Caco-2 (cell line): Measurements from ENCODE around the gene TRAK2. TPM values are rescaled to one million over a fixed set of nuclear protein-coding genes. Genes with fewer than 3 reads are reported as not detected.

Experiments used
- Bru-seq: library from RNA; stranded (reverse); fragments of 400-500 nt; gene quantifications from one replicate; lab custom pipeline; 2021; lab: Mats Ljungman, UMichigan
- BruChase-seq, 2 experiments: library from RNA; stranded (reverse); fragments of 400-500 nt; gene quantifications; one replicate each; lab custom pipeline; 2021; lab: Mats Ljungman, UMichigan
- BruUV-seq: library from RNA; stranded (reverse); fragments of 400-500 nt; replicated peaks from 2 replicates; lab custom pipeline; 2021; lab: Mats Ljungman, UMichigan
- CTCF ChIA-PET: fragments of 300-600 bp; sonication (Branson Sonifier 250); formaldehyde crosslinking; loops from one replicate; lab custom pipeline; 2022; ENCODE audit warnings: antibody characterized with exemption; lab: Charles Lee
- POLR2A ChIA-PET: fragments of 300-600 bp; sonication (Branson Sonifier 250); formaldehyde crosslinking; loops from one replicate; lab custom pipeline; 2022; ENCODE audit warnings: antibody characterized with exemption; lab: Charles Lee
- DNase-seq, 2 experiments: peaks; one replicate each; pipeline versions ENCODE4 v3.0.0 to v3.0.0-alpha.2; 2020 to 2022
- H3K27me3 ChIP-seq: replicated peaks from 2 replicates; pipeline ENCODE4 v1.6.0; 2011; ENCODE audit warnings: low read length; ENCODE audit not compliant: control insufficient read depth, insufficient read depth
- H3K36me3 ChIP-seq: 2 replicates; pipeline ENCODE4 v1.5.1; 2011; ENCODE audit warnings: low read length; ENCODE audit not compliant: control insufficient read depth, insufficient read depth
- H3K4me1 ChIP-seq: fragments of 250-450 bp; sonication (Bioruptor Pico); 2 replicates; pipeline ENCODE4 v1.5.1; 2020; ENCODE audit warnings: mild to moderate bottlenecking
- H3K4me3 ChIP-seq: 2 replicates; pipeline ENCODE4 v1.5.1; 2011; ENCODE audit warnings: low read depth, mild to moderate bottlenecking, control low read depth, low read length
- H3K9me3 ChIP-seq: fragments of 250-450 bp; sonication (Bioruptor Pico); 2 replicates; pipeline ENCODE4 v1.5.1; 2020; ENCODE audit warnings: mild to moderate bottlenecking, moderate library complexity
- H3K27ac Mint-ChIP-seq: one replicate; pipeline ENCODE4 v1.8.0; 2022; ENCODE audit warnings: mixed read lengths; ENCODE audit not compliant: unreplicated experiment
- H3K27me3 Mint-ChIP-seq: one replicate; pipeline ENCODE4 v1.8.0; 2022; ENCODE audit warnings: mixed read lengths; ENCODE audit not compliant: insufficient read depth, unreplicated experiment
- H3K36me3 Mint-ChIP-seq: one replicate; pipeline ENCODE4 v1.8.0; 2022; ENCODE audit warnings: mild to moderate bottlenecking, mixed read lengths; ENCODE audit not compliant: insufficient read depth, unreplicated experiment
- H3K4me1 Mint-ChIP-seq: one replicate; pipeline ENCODE4 v1.8.0; 2022; ENCODE audit warnings: low read depth, mixed read lengths; ENCODE audit not compliant: unreplicated experiment
- H3K4me3 Mint-ChIP-seq: one replicate; pipeline ENCODE4 v1.8.0; 2022; ENCODE audit warnings: mild to moderate bottlenecking, moderate library complexity, mixed read lengths; ENCODE audit not compliant: unreplicated experiment
- H3K9me3 Mint-ChIP-seq: one replicate; pipeline ENCODE4 v1.8.0; 2022; ENCODE audit warnings: mixed read lengths; ENCODE audit not compliant: unreplicated experiment
- intact Hi-C: fragments of 100-400 bp; cut with micrococcal nuclease; formaldehyde crosslinking; loops from one replicate; pipeline ENCODE4 v1.10.0; 2022; ENCODE audit not compliant: unreplicated experiment
- long read RNA-seq: library from polyadenylated mRNA; stranded (forward); transcript quantifications from one replicate; pipeline ENCODE4 v2.0.0, GENCODE V29; 2022
- total RNA-seq: library from RNA; stranded (reverse); gene quantifications from 2 replicates; pipeline ENCODE4 v1.2.3, GENCODE V29; 2022
- TF ChIP-seq, protein P1 (sequence below), 2 experiments: fragments of 200-600 bp in 1 of 2; IDR thresholded peaks; 1 replicate in 1 of 2; 2 replicates in 1 of 2; pipeline versions ENCODE4 v1.5.1 to v1.8.0; 2011 to 2022; ENCODE audit warnings: antibody characterized with exemption in 1 of 2, control low read depth in 1 of 2, inconsistent platforms in 1 of 2, low read depth in 1 of 2, low read length in 1 of 2, mild to moderate bottlenecking in 1 of 2, moderate library complexity in 1 of 2; ENCODE audit not compliant: insufficient read depth in 1 of 2, severe bottlenecking in 1 of 2, unreplicated experiment in 1 of 2

TRAK2 gene, protein sequence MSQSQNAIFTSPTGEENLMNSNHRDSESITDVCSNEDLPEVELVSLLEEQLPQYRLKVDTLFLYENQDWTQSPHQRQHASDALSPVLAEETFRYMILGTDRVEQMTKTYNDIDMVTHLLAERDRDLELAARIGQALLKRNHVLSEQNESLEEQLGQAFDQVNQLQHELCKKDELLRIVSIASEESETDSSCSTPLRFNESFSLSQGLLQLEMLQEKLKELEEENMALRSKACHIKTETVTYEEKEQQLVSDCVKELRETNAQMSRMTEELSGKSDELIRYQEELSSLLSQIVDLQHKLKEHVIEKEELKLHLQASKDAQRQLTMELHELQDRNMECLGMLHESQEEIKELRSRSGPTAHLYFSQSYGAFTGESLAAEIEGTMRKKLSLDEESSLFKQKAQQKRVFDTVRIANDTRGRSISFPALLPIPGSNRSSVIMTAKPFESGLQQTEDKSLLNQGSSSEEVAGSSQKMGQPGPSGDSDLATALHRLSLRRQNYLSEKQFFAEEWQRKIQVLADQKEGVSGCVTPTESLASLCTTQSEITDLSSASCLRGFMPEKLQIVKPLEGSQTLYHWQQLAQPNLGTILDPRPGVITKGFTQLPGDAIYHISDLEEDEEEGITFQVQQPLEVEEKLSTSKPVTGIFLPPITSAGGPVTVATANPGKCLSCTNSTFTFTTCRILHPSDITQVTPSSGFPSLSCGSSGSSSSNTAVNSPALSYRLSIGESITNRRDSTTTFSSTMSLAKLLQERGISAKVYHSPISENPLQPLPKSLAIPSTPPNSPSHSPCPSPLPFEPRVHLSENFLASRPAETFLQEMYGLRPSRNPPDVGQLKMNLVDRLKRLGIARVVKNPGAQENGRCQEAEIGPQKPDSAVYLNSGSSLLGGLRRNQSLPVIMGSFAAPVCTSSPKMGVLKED
- 21.9 and 23.2 TPM in 2 replicates for total RNA-seq
- percentile 76 among the genes with signal in this experiment for Bru-seq, nascent RNA
- BruChase-seq, experiment 1, labeled RNA remaining after a 2-hour chase, result percentile 77 among the genes with signal in this experiment
- percentile 81 among the genes with signal in this experiment for BruChase-seq, experiment 2, labeled RNA remaining after a 6-hour chase
- long read RNA-seq, full-length matches to known transcripts, result 7 of 17 reads
- long read RNA-seq, partial matches to known transcripts, result 2 of 17 reads
- long read RNA-seq, other reads (novel, unspliced or antisense), result 8 of 17 reads

DNA sequence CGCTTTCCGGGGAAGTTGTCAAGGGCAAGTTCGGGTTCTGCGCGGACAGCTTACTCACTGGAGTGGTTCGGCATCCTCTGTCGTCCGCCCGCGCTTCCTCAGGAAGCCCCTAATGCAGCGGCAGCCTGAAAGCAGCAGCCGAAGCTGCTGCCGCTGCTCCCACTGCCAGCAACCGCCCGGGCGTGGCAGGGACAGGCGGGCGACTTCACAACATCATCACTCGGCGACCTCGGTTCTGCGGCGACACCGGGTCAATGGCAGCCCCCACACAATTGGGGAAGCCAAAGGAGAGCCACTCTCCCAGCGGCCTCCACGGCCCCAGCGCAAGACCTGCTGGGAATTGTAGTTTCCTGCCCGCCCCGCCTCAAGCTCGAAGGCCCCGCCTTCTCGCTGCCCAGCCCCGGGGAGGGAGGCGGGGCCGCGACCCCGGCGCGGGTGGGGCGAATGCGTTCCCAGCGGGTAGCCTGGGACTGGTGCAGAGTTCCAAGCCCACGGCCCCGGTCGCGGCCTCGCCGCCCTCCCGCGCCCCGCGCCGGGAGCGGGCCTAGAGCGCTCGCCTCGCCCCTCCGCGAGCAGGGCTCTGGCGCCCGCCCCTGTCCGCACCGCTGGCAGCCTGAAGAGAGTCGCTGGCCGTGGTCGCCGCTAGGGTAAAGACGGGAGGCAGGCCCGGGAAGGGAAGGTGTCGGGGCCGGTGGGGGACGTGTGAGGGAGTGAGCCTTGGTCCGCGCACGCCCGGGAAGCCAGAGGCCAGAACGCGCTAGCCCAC is at the start of gene TRAK2, which contains the start of gene STRADB:
TSS of gene TRAK2 (minus strand) at position 167 of the 766 bp plus-strand sequence. CDS start 30,951 bp downstream, outside the sequence.
TSS of gene STRADB (plus strand) at position 449 of the 766 bp plus-strand sequence. CDS start 3,101 bp downstream, outside the sequence.
- intact Hi-C loops, result loop anchor here (1.0 to 5.0 kb wide), 4 partner anchors 11 to 334 kb away; partner anchors contain the start of genes CFLAR and TMEM237
- no peaks in the 10 kb centered on the region for H3K27me3 Mint-ChIP-seq
- Histone ChIP-seq H3K4me3 (peak within 1 kb of the TSS; percentile 86), H3K27me3 (no peaks in the 10 kb centered on the region), H3K9me3 (no peaks in the 10 kb centered on the region), H3K4me1 (peaks cover 23% of the 10 kb centered on the region), H3K36me3 (no peaks in the 10 kb centered on the region; the same call in 1 of the 2 replicates)
- POLR2A ChIA-PET, result interaction anchor here (0.5 to 1.2 kb wide), 14 partner anchors 19 to 562 kb away, joined by 3 to 12 read pairs (median 4); partner anchors contain the start of genes ALS2, NIF3L1, PPIL3 and TMEM237
- TF ChIP-seq, protein P1, sequence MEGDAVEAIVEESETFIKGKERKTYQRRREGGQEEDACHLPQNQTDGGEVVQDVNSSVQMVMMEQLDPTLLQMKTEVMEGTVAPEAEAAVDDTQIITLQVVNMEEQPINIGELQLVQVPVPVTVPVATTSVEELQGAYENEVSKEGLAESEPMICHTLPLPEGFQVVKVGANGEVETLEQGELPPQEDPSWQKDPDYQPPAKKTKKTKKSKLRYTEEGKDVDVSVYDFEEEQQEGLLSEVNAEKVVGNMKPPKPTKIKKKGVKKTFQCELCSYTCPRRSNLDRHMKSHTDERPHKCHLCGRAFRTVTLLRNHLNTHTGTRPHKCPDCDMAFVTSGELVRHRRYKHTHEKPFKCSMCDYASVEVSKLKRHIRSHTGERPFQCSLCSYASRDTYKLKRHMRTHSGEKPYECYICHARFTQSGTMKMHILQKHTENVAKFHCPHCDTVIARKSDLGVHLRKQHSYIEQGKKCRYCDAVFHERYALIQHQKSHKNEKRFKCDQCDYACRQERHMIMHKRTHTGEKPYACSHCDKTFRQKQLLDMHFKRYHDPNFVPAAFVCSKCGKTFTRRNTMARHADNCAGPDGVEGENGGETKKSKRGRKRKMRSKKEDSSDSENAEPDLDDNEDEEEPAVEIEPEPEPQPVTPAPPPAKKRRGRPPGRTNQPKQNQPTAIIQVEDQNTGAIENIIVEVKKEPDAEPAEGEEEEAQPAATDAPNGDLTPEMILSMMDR (IDR thresholded peaks at IDR 0.05; ENCODE audit: insufficient read depth in 1 of 2, low read depth in 1 of 2, low read length in 1 of 2, severe bottlenecking in 1 of 2, unreplicated experiment in 1 of 2), result peak in 1 of 2 experiments; percentile 13
- no TSS peak for BruUV-seq
- CTCF ChIA-PET, result interaction anchor here (0.6 to 1.4 kb wide), 10 partner anchors 15 to 546 kb away, joined by 3 to 11 read pairs (median 4); partner anchors contain the start of genes CASP10 and TMEM237
- peak within 1 kb of the TSS; percentile 94 for H3K27ac Mint-ChIP-seq
- peaks cover 10% of the 10 kb centered on the region for H3K36me3 Mint-ChIP-seq
- H3K4me1 Mint-ChIP-seq, result peaks cover 15% of the 10 kb centered on the region
- H3K4me3 Mint-ChIP-seq, result peak within 1 kb of the TSS; percentile 94
- no peaks in the 10 kb centered on the region for H3K9me3 Mint-ChIP-seq
- peak; percentile 98 for DNase-seq

DNA sequence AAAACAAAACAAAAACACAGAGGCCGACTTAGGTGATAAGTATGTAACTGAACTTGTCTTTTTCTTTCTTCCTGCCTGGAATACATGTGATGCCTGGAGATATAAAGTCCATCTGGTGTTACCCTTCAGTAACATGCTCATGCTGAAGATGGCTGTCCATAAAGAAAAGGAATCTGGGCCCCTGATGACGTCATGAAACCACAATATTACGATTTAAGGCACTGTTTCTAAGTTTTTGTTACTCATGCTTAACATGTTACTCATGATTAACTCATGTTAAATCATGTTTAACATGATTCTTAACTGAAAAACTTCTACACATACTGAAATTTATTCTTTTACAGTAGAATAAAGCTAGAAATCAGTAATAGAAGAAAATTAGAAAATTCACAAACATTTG is 49.3 kb upstream of the TRAK2 start:
- H3K9me3 Mint-ChIP-seq, result peaks cover 42% of the 10 kb centered on the region
- DNase-seq, result no peak
- POLR2A ChIA-PET, result no interaction called here
- H3K9me3 ChIP-seq, result peaks cover 12% of the 10 kb centered on the region; the same call in 1 of the 2 replicates
- intact Hi-C loops, result no loop called here
- no peaks in the 10 kb centered on the region for H3K27me3 ChIP-seq
- H3K36me3 Mint-ChIP-seq, result no peaks in the 10 kb centered on the region
- no peak overlapping the region for H3K4me3 ChIP-seq
- H3K4me1 Mint-ChIP-seq, result no peaks in the 10 kb centered on the region
- no peaks in the 10 kb centered on the region for H3K36me3 ChIP-seq
- H3K27ac Mint-ChIP-seq, result no peak overlapping the region
- H3K27me3 Mint-ChIP-seq, result no peaks in the 10 kb centered on the region
- CTCF ChIA-PET, result no interaction called here
- TF ChIP-seq, protein P1 (IDR thresholded peaks at IDR 0.05; ENCODE audit: insufficient read depth in 1 of 2, low read depth in 1 of 2, low read length in 1 of 2, severe bottlenecking in 1 of 2, unreplicated experiment in 1 of 2), result no peak
- no TSS peak for BruUV-seq
- no peaks in the 10 kb centered on the region for H3K4me1 ChIP-seq
- H3K4me3 Mint-ChIP-seq, result no peak overlapping the region
